MM.1S (cell line): ENCODE data around the gene EPB41L2.

Source experiments
- DNase-seq: peaks from one replicate; pipeline ENCODE4 v3.0.0-alpha.2; 2015
- H2AFZ ChIP-seq: fragments of 300-600 bp; sonication (generic); 2 replicates; pipeline ENCODE4 v1.6.0; 2016; ENCODE audit warnings: antibody characterized with exemption, low read length
- H3F3A ChIP-seq: fragments of 300-600 bp; sonication (generic); 2 replicates; pipeline ENCODE4 v1.6.1; 2016; ENCODE audit warnings: mild to moderate bottlenecking, antibody characterized with exemption, low read length, moderate library complexity, mixed read lengths; ENCODE audit not compliant: insufficient read depth
- H3K27ac ChIP-seq: fragments of 300-600 bp; sonication (generic); 2 replicates; pipeline ENCODE4 v1.5.1; 2016; ENCODE audit warnings: mild to moderate bottlenecking, low read length
- H3K27me3 ChIP-seq: fragments of 300-600 bp; sonication (generic); replicated peaks from 2 replicates; pipeline ENCODE4 v1.6.0; 2016; ENCODE audit warnings: low read length; ENCODE audit not compliant: insufficient read depth
- H3K36me3 ChIP-seq: fragments of 300-600 bp; sonication (generic); replicated peaks from 2 replicates; pipeline ENCODE4 v1.6.1; 2016; ENCODE audit warnings: mild to moderate bottlenecking, low read length, mixed read lengths; ENCODE audit not compliant: insufficient read depth
- H3K4me1 ChIP-seq: fragments of 300-600 bp; sonication (generic); 2 replicates; pipeline ENCODE4 v1.6.1; 2016; ENCODE audit warnings: low read length, mixed read lengths
- H3K4me2 ChIP-seq: fragments of 300-600 bp; sonication (generic); 2 replicates; pipeline ENCODE4 v1.6.0; 2016; ENCODE audit warnings: low read depth, low read length
- H3K4me3 ChIP-seq: fragments of 300-600 bp; sonication (generic); 2 replicates; pipeline ENCODE4 v1.5.1; 2016; ENCODE audit warnings: low read length, mixed read lengths
- H3K79me2 ChIP-seq: fragments of 300-600 bp; sonication (generic); 2 replicates; pipeline ENCODE4 v1.6.1; 2016; ENCODE audit warnings: mixed run types, low read length, mixed read lengths
- H3K9ac ChIP-seq: fragments of 300-600 bp; sonication (generic); 2 replicates; pipeline ENCODE4 v1.6.1; 2016; ENCODE audit warnings: low read length, mixed read lengths
- H3K9me2 ChIP-seq: fragments of 300-600 bp; sonication (generic); replicated peaks from 2 replicates; pipeline ENCODE4 v1.6.1; 2016; ENCODE audit warnings: mild to moderate bottlenecking, low read length, mixed read lengths; ENCODE audit not compliant: insufficient read depth
- H3K9me3 ChIP-seq: fragments of 300-600 bp; sonication (generic); replicated peaks from 2 replicates; pipeline ENCODE4 v1.6.1; 2016; ENCODE audit warnings: mild to moderate bottlenecking, low read length, mixed read lengths; ENCODE audit not compliant: insufficient read depth
- H4K20me1 ChIP-seq: fragments of 300-600 bp; sonication (generic); 2 replicates; pipeline ENCODE4 v1.6.1; 2016; ENCODE audit warnings: mild to moderate bottlenecking, low read length, moderate library complexity, mixed read lengths; ENCODE audit not compliant: insufficient read depth
- CTCF ChIP-seq: fragments of 300-600 bp; sonication (generic); IDR thresholded peaks from 2 replicates; pipeline ENCODE4 v1.5.1; 2016; ENCODE audit warnings: antibody characterized with exemption, low read length, mixed read lengths
- EZH2 ChIP-seq: fragments of 300-600 bp; sonication (generic); optimal IDR thresholded peaks from 2 replicates; pipeline ENCODE3; 2017; ENCODE audit warnings: low read depth, mild to moderate bottlenecking, antibody characterized with exemption, low read length, mixed read lengths
- EZH2phosphoT487 ChIP-seq: fragments of 300-600 bp; sonication (generic); IDR thresholded peaks from 2 replicates; pipeline ENCODE4 v1.6.1; 2018; ENCODE audit warnings: antibody characterized with exemption, low read length

EPB41L2 gene

GRCh38 chr6:130858054-130858453 is 205.0 kb downstream of the EPB41L2 start:
- H4K20me1 ChIP-seq: no peaks in the 10 kb centered on the region
- H3K27me3 ChIP-seq: no peaks in the 10 kb centered on the region
- H3K4me1 ChIP-seq: peaks cover 38% of the 10 kb centered on the region
- no peak overlapping the region for H3K4me2 ChIP-seq
- no peak for DNase-seq
- H3K4me3 ChIP-seq: no peak overlapping the region
- H3K79me2 ChIP-seq: no peaks in the 10 kb centered on the region
- H3K27ac ChIP-seq: peak overlapping the region; percentile 7; the same call in 1 of the 2 replicates
- no peaks in the 10 kb centered on the region for H3K9me3 ChIP-seq
- TF ChIP-seq EZH2phosphoT487 (no peak), CTCF (no peak), EZH2 (no peak)
- H2AFZ ChIP-seq: no peak overlapping the region
- no peaks in the 10 kb centered on the region for H3K9me2 ChIP-seq
- no peaks in the 10 kb centered on the region for H3K36me3 ChIP-seq
- H3K9ac ChIP-seq: no peak overlapping the region
- H3F3A ChIP-seq: peaks cover 6% of the 10 kb centered on the region; the same call in 1 of the 2 replicates

- Histone ChIP-seq H3K27me3 (no peaks in the 10 kb centered on the region), H3F3A (no peaks in the 10 kb centered on the region), H2AFZ (no peak overlapping the region), H3K27ac (no peak overlapping the region), H3K9me3 (no peaks in the 10 kb centered on the region), H3K9ac (no peak overlapping the region), H3K4me1 (peaks cover 33% of the 10 kb centered on the region), H3K4me3 (no peak overlapping the region), H3K9me2 (no peaks in the 10 kb centered on the region), H3K36me3 (no peaks in the 10 kb centered on the region), H4K20me1 (no peaks in the 10 kb centered on the region), H3K79me2 (no peaks in the 10 kb centered on the region), H3K4me2 (no peak overlapping the region)
- DNase-seq: no peak
- TF ChIP-seq EZH2 (no peak), CTCF (no peak), EZH2phosphoT487 (no peak)
Measured at GRCh38 chr6:130853555-130854183, 209.4 kb downstream of the EPB41L2 start.

GRCh38 chr6:130852844-130853554 is 210.0 kb downstream of the EPB41L2 start:
- H3K27ac ChIP-seq: no peak overlapping the region
- no peaks in the 10 kb centered on the region for H3K27me3 ChIP-seq
- H3K79me2 ChIP-seq: no peaks in the 10 kb centered on the region
- no peak overlapping the region for H3K9ac ChIP-seq
- no peak overlapping the region for H3K4me3 ChIP-seq
- peaks cover 29% of the 10 kb centered on the region for H3K4me1 ChIP-seq
- TF ChIP-seq EZH2 (no peak), EZH2phosphoT487 (no peak)
- H4K20me1 ChIP-seq: no peaks in the 10 kb centered on the region
- DNase-seq: no peak
- no peaks in the 10 kb centered on the region for H3K9me2 ChIP-seq
- no peak overlapping the region for H3K4me2 ChIP-seq
- no peak overlapping the region for H2AFZ ChIP-seq
- H3K9me3 ChIP-seq: no peaks in the 10 kb centered on the region
- H3K36me3 ChIP-seq: no peaks in the 10 kb centered on the region
- no peaks in the 10 kb centered on the region for H3F3A ChIP-seq

GRCh38 chr6:130851026-130851425 is 212.0 kb downstream of the EPB41L2 start:
- no peak overlapping the region for H3K4me2 ChIP-seq
- H3K4me1 ChIP-seq: peaks cover 19% of the 10 kb centered on the region
- H3K9me3 ChIP-seq: no peaks in the 10 kb centered on the region
- no peak overlapping the region for H3K4me3 ChIP-seq
- no peaks in the 10 kb centered on the region for H3K27me3 ChIP-seq
- H3K9ac ChIP-seq: no peak overlapping the region
- H3K36me3 ChIP-seq: no peaks in the 10 kb centered on the region
- no peaks in the 10 kb centered on the region for H3K79me2 ChIP-seq
- H4K20me1 ChIP-seq: no peaks in the 10 kb centered on the region
- no peaks in the 10 kb centered on the region for H3K9me2 ChIP-seq
- TF ChIP-seq EZH2phosphoT487 (no peak), CTCF (no peak), EZH2 (no peak)
- no peaks in the 10 kb centered on the region for H3F3A ChIP-seq
- peak; percentile 29 for DNase-seq
- no peak overlapping the region for H2AFZ ChIP-seq
- no peak overlapping the region for H3K27ac ChIP-seq
